NCI-H2107 treated with DMSO at 0.1 percent for 48 hours (cell line): Measurements from ENCODE around the gene TUBB3.
"Not testable (repeated sequence)": the region's sequence is repeated elsewhere in the genome, so short reads cannot be mapped to it uniquely, and the experiment has no call there.

Source experiments
- DNase-seq: peaks from one replicate; lab custom pipeline; 2025; ENCODE audit not compliant: unreplicated experiment; lab: John Stamatoyannopoulos, UW

The TUBB3 gene

DNA sequence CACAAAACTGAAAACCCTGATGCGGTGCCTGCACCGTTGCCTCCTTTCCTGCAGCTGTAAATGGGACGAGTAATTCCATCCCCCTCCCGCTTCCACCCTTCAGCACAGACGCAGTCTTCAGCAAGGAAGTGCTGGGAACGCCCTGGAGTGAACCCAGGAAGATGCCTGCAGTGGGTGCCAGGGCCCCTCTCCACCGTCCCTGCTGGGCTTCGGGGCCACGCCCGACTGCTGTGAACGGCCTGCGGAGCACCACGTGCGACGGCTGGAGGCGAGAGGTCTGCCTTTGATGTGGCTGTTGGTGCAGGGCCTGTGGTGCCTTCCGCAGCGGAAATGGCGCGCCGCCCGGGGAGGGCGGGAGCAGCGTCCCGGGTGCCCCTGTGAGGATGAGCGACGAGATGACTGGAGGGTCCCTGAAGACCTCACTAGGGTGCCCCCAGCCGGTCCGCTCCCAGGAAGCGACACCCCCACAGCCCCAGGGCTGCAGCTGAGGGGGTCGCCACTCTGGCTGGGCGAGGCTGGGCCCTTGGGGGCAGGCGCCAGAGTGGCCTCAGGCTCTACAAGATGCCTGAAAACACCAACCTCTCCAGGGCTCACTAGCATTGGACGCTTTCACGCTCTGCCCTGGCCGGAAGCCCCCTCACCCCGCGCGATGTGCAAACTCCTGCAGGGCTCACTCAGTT, 5.2 kb upstream of the TUBB3 start:
- peak; percentile 66 for DNase-seq

DNA sequence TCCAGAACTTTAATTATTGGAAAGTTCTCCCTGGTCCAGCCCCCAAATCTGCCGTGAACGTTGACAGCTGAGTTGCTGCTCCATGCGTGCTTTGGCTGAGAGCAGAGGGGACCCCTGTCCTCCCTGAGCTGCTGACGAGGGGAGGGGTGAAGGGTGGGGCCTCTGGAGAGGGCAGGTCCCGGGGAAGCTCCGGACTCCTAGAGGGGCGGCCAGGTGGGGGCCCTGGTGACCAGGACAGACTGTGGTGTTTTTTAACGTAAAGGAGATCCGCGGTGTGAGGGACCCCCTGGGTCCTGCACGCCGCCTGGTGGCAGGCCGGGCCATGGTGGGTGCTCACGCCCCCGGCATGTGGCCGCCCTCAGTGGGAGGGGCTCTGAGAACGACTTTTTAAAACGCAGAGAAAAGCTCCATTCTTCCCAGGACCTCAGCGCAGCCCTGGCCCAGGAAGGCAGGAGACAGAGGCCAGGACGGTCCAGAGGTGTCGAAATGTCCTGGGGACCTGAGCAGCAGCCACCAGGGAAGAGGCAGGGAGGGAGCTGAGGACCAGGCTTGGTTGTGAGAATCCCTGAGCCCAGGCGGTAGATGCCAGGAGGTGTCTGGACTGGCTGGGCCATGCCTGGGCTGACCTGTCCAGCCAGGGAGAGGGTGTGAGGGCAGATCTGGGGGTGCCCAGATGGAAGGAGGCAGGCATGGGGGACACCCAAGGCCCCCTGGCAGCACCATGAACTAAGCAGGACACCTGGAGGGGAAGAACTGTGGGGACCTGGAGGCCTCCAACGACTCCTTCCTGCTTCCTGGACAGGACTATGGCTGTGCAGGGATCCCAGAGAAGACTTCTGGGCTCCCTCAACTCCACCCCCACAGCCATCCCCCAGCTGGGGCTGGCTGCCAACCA, 4.4 kb upstream of the TUBB3 start, which contains the start of gene MC1R:
Gene MC1R, plus strand, starts transcription at position 410 of the 895 bp plus-strand sequence. Its CDS starts 397 bp downstream, at position 807.
- DNase-seq = no peak

DNA sequence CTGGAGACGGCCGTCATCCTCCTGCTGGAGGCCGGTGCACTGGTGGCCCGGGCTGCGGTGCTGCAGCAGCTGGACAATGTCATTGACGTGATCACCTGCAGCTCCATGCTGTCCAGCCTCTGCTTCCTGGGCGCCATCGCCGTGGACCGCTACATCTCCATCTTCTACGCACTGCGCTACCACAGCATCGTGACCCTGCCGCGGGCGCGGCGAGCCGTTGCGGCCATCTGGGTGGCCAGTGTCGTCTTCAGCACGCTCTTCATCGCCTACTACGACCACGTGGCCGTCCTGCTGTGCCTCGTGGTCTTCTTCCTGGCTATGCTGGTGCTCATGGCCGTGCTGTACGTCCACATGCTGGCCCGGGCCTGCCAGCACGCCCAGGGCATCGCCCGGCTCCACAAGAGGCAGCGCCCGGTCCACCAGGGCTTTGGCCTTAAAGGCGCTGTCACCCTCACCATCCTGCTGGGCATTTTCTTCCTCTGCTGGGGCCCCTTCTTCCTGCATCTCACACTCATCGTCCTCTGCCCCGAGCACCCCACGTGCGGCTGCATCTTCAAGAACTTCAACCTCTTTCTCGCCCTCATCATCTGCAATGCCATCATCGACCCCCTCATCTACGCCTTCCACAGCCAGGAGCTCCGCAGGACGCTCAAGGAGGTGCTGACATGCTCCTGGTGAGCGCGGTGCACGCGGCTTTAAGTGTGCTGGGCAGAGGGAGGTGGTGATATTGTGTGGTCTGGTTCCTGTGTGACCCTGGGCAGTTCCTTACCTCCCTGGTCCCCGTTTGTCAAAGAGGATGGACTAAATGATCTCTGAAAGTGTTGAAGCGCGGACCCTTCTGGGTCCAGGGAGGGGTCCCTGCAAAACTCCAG, 3.4 kb upstream of the TUBB3 start:
- DNase-seq = no peak

DNA sequence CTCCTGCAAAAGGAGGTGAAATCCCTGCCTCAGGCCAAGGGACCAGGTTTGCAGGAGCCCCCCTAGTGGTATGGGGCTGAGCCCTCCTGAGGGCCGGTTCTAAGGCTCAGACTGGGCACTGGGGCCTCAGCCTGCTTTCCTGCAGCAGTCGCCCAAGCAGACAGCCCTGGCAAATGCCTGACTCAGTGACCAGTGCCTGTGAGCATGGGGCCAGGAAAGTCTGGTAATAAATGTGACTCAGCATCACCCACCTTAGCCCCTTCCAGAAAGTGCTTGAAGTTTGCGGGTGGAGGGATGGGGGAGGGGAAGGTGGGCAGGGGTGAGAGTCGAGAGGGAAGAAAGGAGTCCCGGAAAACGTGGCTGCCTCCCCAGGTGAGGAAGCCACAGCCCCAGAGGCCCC, 2.4 kb upstream of the TUBB3 start:
- no peak for DNase-seq

DNA sequence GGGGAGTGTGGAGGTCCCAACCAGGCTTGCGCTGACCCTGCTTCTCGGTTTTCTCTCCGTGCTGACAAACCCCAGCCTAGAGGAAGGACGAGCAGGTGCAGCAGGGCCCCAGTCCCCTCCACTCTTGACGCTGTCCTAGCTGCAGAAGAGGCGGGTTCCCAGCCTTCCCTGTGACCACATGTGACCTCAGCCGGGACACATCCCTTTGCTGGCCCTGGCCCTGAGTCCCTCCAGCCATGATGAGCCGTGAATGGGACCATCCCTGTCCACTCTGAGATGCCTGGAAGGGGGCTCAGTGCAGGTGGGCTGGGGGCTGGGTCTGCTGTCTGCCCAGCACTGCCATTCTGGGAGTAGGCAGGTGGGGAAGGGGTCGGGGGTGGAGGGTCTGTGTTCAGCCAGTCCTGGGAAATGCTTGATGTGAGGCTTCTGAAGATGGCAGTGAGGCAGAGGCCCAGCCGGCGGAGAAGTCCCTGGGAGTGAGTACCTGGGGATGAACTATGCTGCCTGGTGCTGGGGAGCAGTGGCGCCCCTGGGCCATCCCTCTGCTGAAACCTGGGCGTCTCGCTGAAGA, 1.9 kb upstream of the TUBB3 start:
- DNase-seq = no peak

DNA sequence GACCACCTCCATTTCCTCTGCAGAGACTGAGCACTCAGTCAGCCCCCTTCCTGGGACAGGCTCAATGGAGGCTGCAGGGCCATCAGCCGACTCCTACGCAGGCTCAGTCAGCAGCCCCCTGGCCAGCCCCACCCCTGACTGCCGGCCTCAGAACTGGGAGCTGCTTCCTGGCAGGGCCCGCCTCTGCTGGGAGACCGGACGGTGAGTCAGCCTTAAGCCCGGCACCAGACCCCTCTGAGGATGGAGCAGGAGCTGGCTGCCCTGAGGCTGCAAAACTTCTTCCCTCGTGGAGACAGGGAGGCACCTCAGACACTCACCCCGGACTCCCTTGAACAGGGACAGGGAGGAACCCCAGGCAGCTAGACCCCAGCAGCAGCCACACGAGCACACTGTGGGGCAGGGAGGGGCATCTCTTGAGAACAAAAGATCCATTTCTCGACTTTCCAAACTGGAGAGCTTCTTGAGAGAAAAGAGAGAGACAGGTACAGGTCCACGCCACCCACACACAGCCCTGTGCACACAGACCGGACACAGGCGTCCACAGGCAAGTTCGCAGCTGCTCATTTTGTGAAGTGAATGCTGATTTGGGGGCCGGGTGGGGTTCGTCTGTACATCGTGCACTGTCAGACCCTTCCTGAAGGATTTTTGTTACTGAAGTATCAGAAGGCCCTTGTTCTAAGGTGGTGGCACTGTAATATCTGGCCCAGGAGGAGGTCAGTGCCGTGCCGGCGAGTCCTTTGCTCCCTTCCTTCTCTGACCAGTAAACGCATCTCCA, 1.3 kb upstream of the TUBB3 start:
- DNase-seq = peak; percentile 39

DNA sequence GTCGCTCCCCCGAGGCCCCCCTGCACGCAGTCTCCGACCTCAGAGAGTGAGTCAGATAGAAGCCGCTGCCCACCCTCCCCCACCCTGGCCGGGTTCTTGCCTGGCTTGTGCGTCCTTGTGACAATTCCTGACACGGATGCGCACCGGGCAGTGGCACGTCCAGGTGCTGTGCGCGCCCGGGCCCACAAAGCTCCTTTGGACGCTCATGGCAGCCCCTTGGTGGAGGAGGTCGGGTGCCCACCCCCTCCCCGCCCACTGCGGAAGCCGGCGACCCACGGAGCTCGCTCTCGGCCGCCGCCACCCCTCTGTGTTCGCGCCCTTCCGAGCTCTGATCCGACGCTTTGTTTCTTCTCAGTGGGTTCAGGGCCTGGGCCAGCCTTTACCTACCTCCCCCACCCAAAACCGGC, 662 bp upstream of the TUBB3 start:
- no peak for DNase-seq

DNA sequence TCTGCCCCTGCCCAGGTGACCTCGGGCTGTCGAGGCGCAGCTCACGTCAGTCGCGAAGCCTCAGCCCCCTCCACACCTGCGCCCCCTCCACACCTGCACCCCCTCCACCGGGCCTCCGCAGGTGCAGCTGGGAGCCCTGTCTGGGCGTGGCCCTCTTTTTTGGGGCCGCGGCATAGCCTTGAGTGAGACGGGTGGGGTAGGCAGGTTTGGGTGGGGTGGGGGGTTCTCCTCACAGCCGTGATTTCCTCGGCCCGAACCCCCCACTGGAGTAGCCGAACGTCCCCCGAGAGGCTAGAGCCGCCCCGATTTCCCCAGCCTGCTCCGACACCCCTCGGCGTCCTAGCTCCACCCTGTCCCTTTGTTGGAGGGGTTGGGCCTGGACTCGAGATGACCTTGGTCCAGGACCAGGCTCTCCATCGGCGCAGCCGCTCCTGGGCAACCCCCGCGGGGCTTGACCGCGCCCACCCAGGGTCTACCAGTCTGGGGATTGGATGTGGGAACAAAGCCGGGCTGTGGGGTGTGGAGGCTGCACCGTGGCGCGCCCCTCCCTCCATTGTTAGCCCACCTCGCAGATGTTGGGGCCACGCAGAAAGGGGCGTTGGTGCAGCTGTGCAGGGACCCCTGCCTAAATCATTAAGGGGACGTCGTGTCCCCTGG, 626 bp downstream of the TUBB3 start:
- DNase-seq = no peak

DNA sequence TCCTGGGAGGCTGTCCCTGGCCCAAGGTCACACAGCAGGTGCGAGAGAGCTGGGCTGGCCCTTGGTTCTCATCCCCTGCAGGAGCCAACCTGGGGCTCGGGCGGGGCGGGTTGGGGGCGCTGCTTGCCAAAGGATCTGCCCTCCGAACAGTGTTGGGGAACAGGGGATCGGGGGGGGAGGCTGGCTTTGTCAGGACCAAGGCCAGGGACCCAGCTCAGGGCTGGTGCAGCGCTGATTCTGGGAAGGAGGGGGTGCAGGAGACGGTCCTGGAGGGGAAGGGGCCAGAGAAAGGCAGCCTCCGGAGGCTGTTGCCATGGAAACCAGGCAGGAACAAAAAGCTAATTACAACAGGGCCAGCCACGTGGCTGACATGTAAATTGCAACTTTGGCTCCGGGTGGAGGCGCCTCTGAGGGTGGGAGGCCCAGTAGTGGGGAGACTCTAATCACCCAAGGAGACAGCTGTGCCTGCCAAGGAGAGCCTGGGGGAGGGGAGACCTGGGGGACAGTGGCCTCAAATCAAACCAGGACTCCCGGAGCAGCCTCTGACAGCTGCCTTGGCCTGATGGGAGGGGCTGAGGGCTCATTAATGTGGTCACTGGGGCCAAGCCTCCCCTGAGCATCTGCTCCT, 1.3 kb downstream of the TUBB3 start:
- peak; percentile 50 for DNase-seq

DNA sequence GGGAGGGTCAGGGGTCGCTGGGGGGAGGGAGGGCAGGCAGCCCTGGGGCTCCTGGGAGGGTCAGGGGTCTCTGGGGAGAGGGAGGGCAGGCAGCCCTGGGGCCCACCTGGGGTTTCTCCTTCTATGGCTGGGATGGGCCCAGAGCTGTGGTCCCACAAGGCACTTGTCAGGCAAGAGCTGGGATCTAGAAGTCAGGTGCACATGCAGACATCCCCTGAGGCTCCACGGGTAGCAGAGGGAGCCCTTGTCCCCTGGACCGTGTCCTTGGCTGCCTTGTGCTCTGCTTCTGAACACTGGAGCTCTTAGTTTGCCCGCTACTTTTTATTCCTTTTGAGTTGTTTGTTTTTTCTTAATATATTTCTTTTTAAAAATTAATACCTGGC, 1.8 kb downstream of the TUBB3 start:
- DNase-seq = peak; percentile 21

DNA sequence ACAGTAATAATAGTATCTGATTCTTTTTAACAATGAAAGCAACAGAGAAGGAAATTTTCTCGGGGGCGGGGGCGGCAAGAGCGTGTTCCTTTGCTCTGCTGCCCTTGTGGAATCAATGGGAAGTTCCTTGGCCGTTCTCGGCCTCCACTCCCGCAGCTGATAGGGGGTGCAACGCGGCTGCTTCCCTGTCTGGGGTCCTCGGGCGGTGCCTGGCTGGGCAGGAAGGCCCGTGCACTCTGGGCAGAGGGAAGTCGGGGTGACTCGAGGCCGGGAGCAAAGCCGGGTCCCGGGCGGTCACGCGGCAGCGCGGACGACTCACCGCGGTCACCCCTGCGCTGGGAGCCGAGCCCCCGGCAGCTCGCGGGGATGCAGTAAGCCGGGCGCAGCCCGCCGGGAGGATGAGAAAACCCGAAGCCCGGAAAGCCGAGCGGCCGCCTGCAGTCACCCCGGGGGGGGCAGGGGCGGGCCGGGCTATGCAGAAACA, 2.5 kb downstream of the TUBB3 start:
- no peak for DNase-seq

DNA sequence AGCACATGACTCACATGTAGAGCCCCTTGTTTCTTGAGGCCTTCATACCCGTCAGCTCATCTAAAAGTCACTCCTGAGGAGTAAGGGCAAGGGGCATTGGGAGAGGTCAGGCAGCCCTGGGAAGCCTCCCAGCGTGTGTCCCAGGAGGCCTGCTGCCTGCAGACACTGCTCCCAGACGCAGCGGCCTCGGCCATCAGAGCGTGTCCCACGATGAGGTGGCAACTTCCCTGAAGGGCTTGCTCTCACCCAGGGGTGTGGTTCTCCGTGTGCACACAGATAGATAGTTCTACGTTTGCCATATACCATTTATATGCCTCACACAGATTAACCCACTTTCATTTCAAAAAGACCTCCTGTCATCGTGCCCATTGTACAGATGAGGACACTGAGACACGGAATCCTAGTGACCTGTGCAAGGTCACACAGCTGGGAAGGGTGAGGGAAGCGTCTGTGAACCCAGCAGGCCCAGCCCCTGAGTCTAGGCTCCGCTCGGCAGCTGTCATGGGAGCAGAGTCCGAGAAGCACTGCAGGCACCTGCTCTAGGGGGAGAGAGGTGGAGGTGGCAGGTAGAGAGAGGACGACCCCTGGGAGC, 8.3 kb downstream of the TUBB3 start:
- no peak for DNase-seq

DNA sequence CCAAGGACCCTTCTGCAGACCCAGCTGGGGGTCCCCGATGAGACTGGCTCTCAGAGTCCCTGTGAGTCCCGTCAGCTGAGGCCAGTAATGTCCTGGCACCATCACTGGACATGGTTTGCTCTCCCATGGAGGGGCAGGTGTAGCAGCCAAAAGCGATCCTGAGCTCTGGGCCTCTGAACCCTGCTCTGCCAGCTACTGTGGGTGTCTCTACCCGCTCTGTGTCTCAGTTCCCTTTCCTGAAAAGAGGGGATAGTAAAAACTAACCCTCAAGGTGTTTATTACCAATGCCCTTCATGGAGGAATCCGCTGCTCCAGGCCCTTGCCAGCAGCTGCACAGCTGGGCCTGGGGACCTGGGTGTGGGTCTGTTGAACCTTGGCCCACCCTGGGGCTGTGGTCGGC, 8.8 kb downstream of the TUBB3 start:
- DNase-seq = no peak

DNA sequence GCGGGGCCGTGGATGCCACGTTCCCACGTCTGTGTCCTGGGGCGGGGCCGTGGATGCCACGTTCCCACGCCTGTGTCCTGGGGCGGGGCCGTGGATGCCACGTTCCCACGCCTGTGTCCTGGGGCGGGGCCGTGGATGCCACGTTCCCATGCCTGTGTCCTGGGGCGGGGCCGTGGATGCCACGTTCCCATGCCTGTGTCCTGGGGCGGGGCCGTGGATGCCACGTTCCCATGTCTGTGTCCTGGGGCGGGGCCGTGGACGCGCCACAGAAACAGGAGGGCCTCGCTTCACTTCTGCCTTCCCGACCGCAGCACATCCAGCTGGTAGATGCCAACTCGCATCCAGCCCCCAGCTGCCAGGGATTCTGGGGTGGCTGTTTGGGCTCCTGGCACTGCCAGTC, 10.9 kb downstream of the TUBB3 start:
- not testable (repeated sequence) for DNase-seq

DNA sequence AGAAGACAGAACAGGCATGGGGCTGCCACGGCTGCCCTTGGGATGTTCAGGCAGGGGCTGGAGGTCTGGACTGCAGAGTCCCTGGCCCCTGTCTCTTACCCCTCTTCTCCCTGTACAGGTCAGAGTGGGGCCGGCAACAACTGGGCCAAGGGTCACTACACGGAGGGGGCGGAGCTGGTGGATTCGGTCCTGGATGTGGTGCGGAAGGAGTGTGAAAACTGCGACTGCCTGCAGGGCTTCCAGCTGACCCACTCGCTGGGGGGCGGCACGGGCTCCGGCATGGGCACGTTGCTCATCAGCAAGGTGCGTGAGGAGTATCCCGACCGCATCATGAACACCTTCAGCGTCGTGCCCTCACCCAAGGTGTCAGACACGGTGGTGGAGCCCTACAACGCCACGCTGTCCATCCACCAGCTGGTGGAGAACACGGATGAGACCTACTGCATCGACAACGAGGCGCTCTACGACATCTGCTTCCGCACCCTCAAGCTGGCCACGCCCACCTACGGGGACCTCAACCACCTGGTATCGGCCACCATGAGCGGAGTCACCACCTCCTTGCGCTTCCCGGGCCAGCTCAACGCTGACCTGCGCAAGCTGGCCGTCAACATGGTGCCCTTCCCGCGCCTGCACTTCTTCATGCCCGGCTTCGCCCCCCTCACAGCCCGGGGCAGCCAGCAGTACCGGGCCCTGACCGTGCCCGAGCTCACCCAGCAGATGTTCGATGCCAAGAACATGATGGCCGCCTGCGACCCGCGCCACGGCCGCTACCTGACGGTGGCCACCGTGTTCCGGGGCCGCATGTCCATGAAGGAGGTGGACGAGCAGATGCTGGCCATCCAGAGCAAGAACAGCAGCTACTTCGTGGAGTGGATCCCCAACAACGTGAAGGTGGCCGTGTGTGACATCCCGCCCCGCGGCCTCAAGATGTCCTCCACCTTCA, 11.7 kb downstream of the TUBB3 start:
- no peak for DNase-seq

DNA sequence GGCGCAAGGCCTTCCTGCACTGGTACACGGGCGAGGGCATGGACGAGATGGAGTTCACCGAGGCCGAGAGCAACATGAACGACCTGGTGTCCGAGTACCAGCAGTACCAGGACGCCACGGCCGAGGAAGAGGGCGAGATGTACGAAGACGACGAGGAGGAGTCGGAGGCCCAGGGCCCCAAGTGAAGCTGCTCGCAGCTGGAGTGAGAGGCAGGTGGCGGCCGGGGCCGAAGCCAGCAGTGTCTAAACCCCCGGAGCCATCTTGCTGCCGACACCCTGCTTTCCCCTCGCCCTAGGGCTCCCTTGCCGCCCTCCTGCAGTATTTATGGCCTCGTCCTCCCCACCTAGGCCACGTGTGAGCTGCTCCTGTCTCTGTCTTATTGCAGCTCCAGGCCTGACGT, 12.5 kb downstream of the TUBB3 start:
- not testable (repeated sequence) for DNase-seq

DNA sequence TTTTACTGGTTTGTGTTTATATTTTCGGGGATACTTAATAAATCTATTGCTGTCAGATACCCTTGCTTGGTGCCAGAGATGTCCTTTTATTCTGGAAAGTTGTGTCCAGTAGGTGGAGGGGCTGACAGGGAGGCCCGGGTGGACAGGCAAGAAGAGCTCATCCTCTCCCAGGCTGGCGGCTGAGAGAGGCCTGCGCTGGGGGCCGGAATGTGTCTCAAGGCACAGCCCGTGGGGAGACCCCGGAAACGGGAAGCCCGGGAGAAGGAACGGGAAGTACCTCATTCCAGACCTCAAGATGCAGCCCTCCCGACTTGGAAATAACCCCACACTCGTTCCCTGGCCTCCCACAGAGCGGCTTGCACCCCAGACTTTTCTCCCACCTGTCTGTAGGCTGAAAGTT, 12.9 kb downstream of the TUBB3 start:
- no peak for DNase-seq

DNA sequence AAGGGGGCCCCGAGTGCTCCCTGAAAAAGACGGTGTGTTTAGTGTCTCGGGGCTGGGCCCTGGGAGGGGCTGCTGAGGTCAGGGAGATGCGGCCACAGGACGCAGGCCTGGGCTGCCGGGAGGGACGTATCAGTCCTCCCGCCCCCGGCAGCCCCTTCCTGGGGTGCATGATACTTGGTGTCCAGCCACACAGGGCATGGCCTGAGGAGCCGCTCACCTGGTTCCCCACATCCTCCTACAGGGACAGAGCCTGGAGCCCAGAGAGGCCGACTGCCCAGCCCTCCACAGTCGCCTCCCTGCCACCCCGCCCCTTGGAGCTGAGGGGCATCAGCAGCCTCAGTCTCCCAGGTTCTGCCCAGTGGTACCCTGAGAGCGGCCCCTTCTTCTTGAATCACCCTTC, 13.4 kb downstream of the TUBB3 start:
- no peak for DNase-seq
